Esophagus squamous epithelium (tissue), 5 donors: ENCODE measurements around the gene RDH5. TPM values are rescaled to one million over a fixed set of nuclear protein-coding genes. Genes with fewer than 3 reads are reported as not detected.

ENCODE experiments used
- DNase-seq: peaks from one replicate; lab custom pipeline; 2025; lab: John Stamatoyannopoulos, UW
- H3K27ac ChIP-seq, 4 donors: fragments of 200-600 bp; sonication (generic); one replicate each; pipeline ENCODE4 v1.5.1; 2016 to 2019; ENCODE audit warnings: mild to moderate bottlenecking in 1 of 4
- H3K27me3 ChIP-seq, 4 donors: fragments of 200-600 bp; sonication (generic); 1 replicate in 3 of 4; 2 replicates in 1 of 4; pipeline versions ENCODE4 v1.5.1 to v1.6.0; 2017 to 2021; ENCODE audit warnings: antibody characterized with exemption in 1 of 4
- H3K36me3 ChIP-seq, 3 donors: fragments of 200-600 bp; sonication (generic); one replicate each; pipeline ENCODE4 v1.5.1; 2016 to 2019
- H3K4me1 ChIP-seq, 3 donors: fragments of 200-600 bp; sonication (generic); one replicate each; pipeline ENCODE4 v1.5.1; 2017 to 2019
- H3K4me3 ChIP-seq, 4 donors: fragments of 200-600 bp; sonication (generic); 1 replicate in 3 of 4; 2 replicates in 1 of 4; pipeline ENCODE4 v1.5.1; 2016 to 2019; ENCODE audit warnings: mild to moderate bottlenecking in 2 of 4, moderate library complexity in 1 of 4
- H3K9me3 ChIP-seq, 3 donors: fragments of 200-600 bp; sonication (generic); one replicate each; pipeline ENCODE4 v1.5.1; 2016 to 2019
- CTCF ChIP-seq, 6 experiments: fragments of 450-650 bp in 4 of 6; fragments of 200-600 bp in 2 of 6; sonication (generic) in 2 of 6; IDR thresholded peaks; one replicate each; pipeline ENCODE4 v1.5.1; 2016 to 2019; ENCODE audit warnings: antibody characterized with exemption in 6 of 6, mild to moderate bottlenecking in 4 of 6, moderate library complexity in 4 of 6
- POLR2A ChIP-seq, 4 donors: fragments of 450-650 bp; IDR thresholded peaks; one replicate each; pipeline ENCODE4 v1.6.1; 2017; ENCODE audit warnings: antibody characterized with exemption in 4 of 4, mild to moderate bottlenecking in 4 of 4, moderate library complexity in 3 of 4
- WGBS, 2 donors: methylation state at CpG; one replicate each; pipeline ENCODE4 v1.1.5; 2018; 5-methylcytosine and 5-hydroxymethylcytosine counted together
- intact Hi-C: fragments of 100-400 bp; cut with DNase I; formaldehyde crosslinking; loops from one replicate; pipeline ENCODE4 v1.15.0; 2022
- small RNA-seq, 4 donors: library from RNA; depleted of rRNA; stranded (forward); fragments of <200 nt; gene quantifications; one replicate each; pipeline ENCODE3, GENCODE V24; 2016
- total RNA-seq, 4 donors: library from RNA; depleted of rRNA; stranded (reverse); fragments of >200 nt; gene quantifications; one replicate each; pipeline ENCODE4 v1.1.0, GENCODE V29; 2016
- donor health status: DM: yes; HTN: yes; CAD: no.

Gene RDH5
- total RNA-seq, 4 donors from 2014 or later = 1.3 to 13.5 (median 4.1) TPM

GRCh38 chr12:55762646-55763045, 42.5 kb downstream of the RDH5 start:
- peaks cover 16 to 94% (median 16%) of the 10 kb centered on the region in 3 donors for H3K36me3 ChIP-seq
- intact Hi-C loops = no loop called here

GRCh38 chr12:55765736-55766290, 45.6 kb downstream of the RDH5 start:
- Histone ChIP-seq H3K4me1 (no peaks in the 10 kb centered on the region), H3K4me3 (no peak overlapping the region), H3K27me3 (no peaks in the 10 kb centered on the region), H3K36me3 (peaks cover 0 to 90% (median 0%) of the 10 kb centered on the region in 3 donors), H3K27ac (no peak overlapping the region), H3K9me3 (no peaks in the 10 kb centered on the region)
- no peak for DNase-seq
- intact Hi-C loops = no loop called here
- TF ChIP-seq POLR2A (IDR thresholded peaks at IDR 0.05) (no peak), CTCF (IDR thresholded peaks at IDR 0.05) (no peak)
- WGBS, 2 donors = 85 to 88% methylated on average over 5 of the region's 5 CpGs

More at GRCh38 chr12:55762646-55763045, 42.5 kb downstream of the RDH5 start:
- Histone ChIP-seq H3K27ac (no peak overlapping the region), H3K27me3 (no peaks in the 10 kb centered on the region), H3K4me1 (no peaks in the 10 kb centered on the region), H3K9me3 (no peaks in the 10 kb centered on the region), H3K4me3 (no peak overlapping the region)
- no peak for TF ChIP-seq POLR2A (IDR thresholded peaks at IDR 0.05)
- no peak for TF ChIP-seq CTCF (IDR thresholded peaks at IDR 0.05)
- DNase-seq = no peak

GRCh38 chr12:55767156-55767555, 47.0 kb downstream of the RDH5 start:
- H3K27ac ChIP-seq = no peak overlapping the region
- H3K36me3 ChIP-seq = peaks cover 0 to 90% (median 0%) of the 10 kb centered on the region in 3 donors
- WGBS, 2 donors = 96 to 100% methylated on average over 3 to 4 of the region's 4 CpGs
- DNase-seq = no peak
- no peak overlapping the region for H3K4me3 ChIP-seq
- H3K9me3 ChIP-seq = no peaks in the 10 kb centered on the region
- TF ChIP-seq POLR2A (IDR thresholded peaks at IDR 0.05) (no peak), CTCF (IDR thresholded peaks at IDR 0.05) (no peak)
- no peaks in the 10 kb centered on the region for H3K27me3 ChIP-seq
- no peaks in the 10 kb centered on the region for H3K4me1 ChIP-seq
- intact Hi-C loops = no loop called here

GRCh38 chr12:55771736-55772135, 51.5 kb downstream of the RDH5 start:
- TF ChIP-seq POLR2A (IDR thresholded peaks at IDR 0.05) (no peak), CTCF (IDR thresholded peaks at IDR 0.05) (no peak)
- no peaks in the 10 kb centered on the region for H3K9me3 ChIP-seq
- no peak for DNase-seq
- H3K36me3 ChIP-seq = peaks cover 0 to 91% (median 0%) of the 10 kb centered on the region in 3 donors
- intact Hi-C loops = no loop called here
- H3K4me1 ChIP-seq = no peaks in the 10 kb centered on the region
- 58 to 63% methylated on average over 5 to 6 of the region's 6 CpGs for WGBS, 2 donors
- no peak overlapping the region for H3K27ac ChIP-seq
- H3K27me3 ChIP-seq = no peaks in the 10 kb centered on the region
- H3K4me3 ChIP-seq = no peak overlapping the region

Small RNAs within 50 kb of the gene (small RNA-seq; reads per million reads assigned to genes)
- gene AC009779.1 (0 reads per million in 4 donors), gene RF00017 (0 reads per million in 4 donors)

Other genes starting within 250 kb of the RDH5 start
- gene OR6C68, start 228.0 kb upstream of the RDH5 start, total RNA-seq = not detected
- not detected for gene OR6C4, start 170.8 kb upstream of the RDH5 start, total RNA-seq
- not detected for gene OR2AP1, start 147.9 kb upstream of the RDH5 start, total RNA-seq
- gene OR10P1, start 83.5 kb upstream of the RDH5 start, total RNA-seq = not detected
- 10 to 100 TPM in 2 of 4 donors, 1 to 10 TPM in 2; 1.1 to 26.3 (median 10.5) TPM for gene ITGA7, start 12.5 kb upstream of the RDH5 start, total RNA-seq
- 100 to 1,000 TPM; 117 to 211 (median 178) TPM for gene BLOC1S1, start 4.3 kb upstream of the RDH5 start, total RNA-seq
- gene CD63, start 8.6 kb downstream of the RDH5 start, total RNA-seq = 100 to 1,000 TPM; 144 to 349 (median 264) TPM
- gene GDF11, start 22.7 kb downstream of the RDH5 start, total RNA-seq = 1 to 10 TPM in 3 of 4 donors, under 1 TPM in 1; 0.19 to 1.9 (median 1.5) TPM
- 10 to 100 TPM; 22.6 to 60.1 (median 53.7) TPM for gene SARNP, start 97.3 kb downstream of the RDH5 start, total RNA-seq
- 10 to 100 TPM; 29.9 to 31.9 (median 31.1) TPM for gene ORMDL2, start 97.6 kb downstream of the RDH5 start, total RNA-seq
- gene DNAJC14, start 109.2 kb downstream of the RDH5 start, total RNA-seq = 10 to 100 TPM; 15.3 to 30.2 (median 19.9) TPM
- 1 to 10 TPM; 1.5 to 3.1 (median 1.8) TPM for gene MMP19, start 122.5 kb downstream of the RDH5 start, total RNA-seq
- gene PYM1, start 207.5 kb downstream of the RDH5 start, total RNA-seq = 100 to 1,000 TPM in 1 of 4 donors, 10 to 100 TPM in 3; 60.7 to 107 (median 85.0) TPM
- gene DGKA, start 210.8 kb downstream of the RDH5 start, total RNA-seq = 100 to 1,000 TPM in 3 of 4 donors, 10 to 100 TPM in 1; 95.7 to 209 (median 159) TPM
- gene PMEL, start 245.6 kb downstream of the RDH5 start, total RNA-seq = 1 to 10 TPM in 1 of 4 donors, under 1 TPM in 3; 0.48 to 3.4 (median 0.67) TPM
- gene CDK2, start 246.4 kb downstream of the RDH5 start, total RNA-seq = 10 to 100 TPM; 11.1 to 22.6 (median 17.0) TPM